ENCODE results near the gene MAPK8IP2.

The MAPK8IP2 gene

GRCh38 chr22:50600538-50600937 lies at the start of gene MAPK8IP2:
TSS of gene MAPK8IP2 (plus strand) at chr22:50600793. CDS start at chr22:50600819, 26 bp downstream.
- no peak for DNase-seq (ENCODE audit: low read depth in 3 of 3)

- no peak for DNase-seq (ENCODE audit: low read depth in 3 of 3)
These were observed 49.3 kb upstream of the MAPK8IP2 start for GRCh38 chr22:50551160-50551752.

- no peak for DNase-seq (ENCODE audit: low read depth in 3 of 3)
These were observed 47.3 kb upstream of the MAPK8IP2 start for GRCh38 chr22:50553310-50553709.

GRCh38 chr22:50556703-50557102 lies 43.9 kb upstream of the MAPK8IP2 start:
- DNase-seq (ENCODE audit: low read depth in 3 of 3), result no peak

- no peak for DNase-seq (ENCODE audit: low read depth in 3 of 3)
These were observed 40.6 kb upstream of the MAPK8IP2 start for GRCh38 chr22:50560034-50560433.

- no peak for DNase-seq (ENCODE audit: low read depth in 3 of 3)
These were observed 38.9 kb upstream of the MAPK8IP2 start for GRCh38 chr22:50561401-50562358.

GRCh38 chr22:50562523-50563412 lies 37.8 kb upstream of the MAPK8IP2 start, which contains the start of gene SYCE3:
TSS of gene SYCE3 (minus strand) at chr22:50562919. CDS start at chr22:50556405, 6,514 bp downstream.
- DNase-seq (ENCODE audit: low read depth in 3 of 3), result peak; percentile 94 to 98 (median 96)

- DNase-seq (ENCODE audit: low read depth in 3 of 3), result no peak
These were observed 37.0 kb upstream of the MAPK8IP2 start for GRCh38 chr22:50563413-50564160.

GRCh38 chr22:50564289-50564688 lies 36.3 kb upstream of the MAPK8IP2 start:
- DNase-seq (ENCODE audit: low read depth in 3 of 3), result no peak

GRCh38 chr22:50567721-50568252 lies 32.8 kb upstream of the MAPK8IP2 start:
- no peak for DNase-seq (ENCODE audit: low read depth in 3 of 3)

GRCh38 chr22:50568626-50569025 lies 32.0 kb upstream of the MAPK8IP2 start:
- no peak for DNase-seq (ENCODE audit: low read depth in 3 of 3)

GRCh38 chr22:50569041-50569459 lies 31.5 kb upstream of the MAPK8IP2 start:
- no peak for DNase-seq (ENCODE audit: low read depth in 3 of 3)

- DNase-seq (ENCODE audit: low read depth in 3 of 3), result no peak
These were observed 30.6 kb upstream of the MAPK8IP2 start for GRCh38 chr22:50569896-50570535.

- DNase-seq (ENCODE audit: low read depth in 3 of 3), result no peak
These were observed 29.7 kb upstream of the MAPK8IP2 start for GRCh38 chr22:50570861-50571260.

- no peak for DNase-seq (ENCODE audit: low read depth in 3 of 3)
These were observed 29.1 kb upstream of the MAPK8IP2 start for GRCh38 chr22:50571264-50572175.

GRCh38 chr22:50572965-50573364 lies 27.6 kb upstream of the MAPK8IP2 start:
- DNase-seq (ENCODE audit: low read depth in 3 of 3), result no peak

- no peak for DNase-seq (ENCODE audit: low read depth in 3 of 3)
These were observed 26.9 kb upstream of the MAPK8IP2 start for GRCh38 chr22:50573491-50574382.

GRCh38 chr22:50574383-50574755 lies 26.2 kb upstream of the MAPK8IP2 start:
- no peak for DNase-seq (ENCODE audit: low read depth in 3 of 3)

All from stimulated activated CD4-positive, alpha-beta T cell treated with anti-CD3 and anti-CD28 coated beads, TNF-alpha, amount 100 ng/mL, for 24 hours (primary cell).